DMS53 treated with DMSO at 0.1 percent for 48 hours (cell line): ENCODE data around the gene ASCL1.

Experiments
- DNase-seq: peaks from one replicate; lab custom pipeline; 2025; ENCODE audit not compliant: unreplicated experiment; lab: John Stamatoyannopoulos, UW

The ASCL1 gene

GRCh38 chr12:102950950-102951619, 6.4 kb upstream of the ASCL1 start:
- peak; percentile 51 for DNase-seq

DNA sequence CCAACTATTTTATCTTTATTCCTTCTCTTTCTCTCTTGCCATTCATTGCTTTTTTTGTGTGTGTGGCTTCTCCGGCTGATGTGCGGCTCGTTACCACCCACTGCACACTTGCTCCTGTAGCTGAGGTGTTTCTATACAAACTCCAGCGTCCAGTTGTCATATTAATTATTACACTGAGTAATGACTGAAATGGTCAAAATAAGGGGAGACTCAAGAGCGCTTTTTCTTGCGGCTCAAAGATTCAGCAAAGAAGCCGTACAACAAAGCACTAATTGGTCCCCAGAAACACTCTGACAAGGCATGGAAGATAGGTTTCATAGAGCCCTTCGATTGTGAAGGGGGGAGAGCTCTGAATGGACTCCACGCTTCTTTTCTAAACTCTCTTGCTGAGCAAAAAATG, 5.6 kb upstream of the ASCL1 start:
- DNase-seq, result peak; percentile 40

DNA sequence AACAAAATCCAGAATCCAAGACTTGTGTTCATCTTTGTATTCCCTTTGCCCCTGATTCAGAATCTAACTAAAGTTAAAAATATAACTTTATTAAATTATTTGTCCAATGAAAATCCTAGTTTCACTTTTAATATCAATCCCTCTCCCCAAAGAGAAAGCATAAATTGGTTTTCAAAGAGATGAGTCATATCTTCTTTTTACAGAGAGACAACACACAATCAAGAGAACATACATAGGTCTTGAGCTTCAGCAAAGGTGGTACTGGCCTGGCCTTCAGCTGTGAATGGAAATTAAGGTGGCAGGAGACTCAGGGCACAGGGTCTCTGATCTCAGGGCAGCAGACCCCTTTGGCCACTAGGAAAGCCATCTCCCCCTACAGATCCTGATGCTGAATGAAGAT, 4.3 kb upstream of the ASCL1 start:
- peak; percentile 61 for DNase-seq

DNA sequence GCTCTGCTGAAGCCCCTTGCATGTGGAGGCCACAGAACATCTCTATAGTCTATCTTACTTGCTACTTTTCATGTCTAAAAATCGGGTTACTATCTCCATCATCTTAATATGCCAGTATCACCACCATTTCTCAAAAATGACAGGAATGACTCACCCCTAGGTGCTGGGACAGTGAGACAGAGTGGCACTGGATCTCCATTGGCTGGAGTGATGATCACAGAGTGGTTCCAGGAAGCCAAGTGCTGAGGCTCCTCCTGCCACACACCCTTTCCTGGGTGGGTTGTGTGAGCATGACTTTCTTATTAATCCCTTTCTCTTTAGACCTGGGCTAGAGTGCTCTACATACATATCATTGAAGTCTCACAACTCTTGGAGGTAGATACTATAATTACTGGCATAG, 3.3 kb upstream of the ASCL1 start:
- peak; percentile 77 for DNase-seq

GRCh38 chr12:102955926-102956737, 1.3 kb upstream of the ASCL1 start:
- peak; percentile 66 for DNase-seq

- DNase-seq, result peak; percentile 84
Measured at GRCh38 chr12:102956738-102957327, 641 bp upstream of the ASCL1 start.

DNA sequence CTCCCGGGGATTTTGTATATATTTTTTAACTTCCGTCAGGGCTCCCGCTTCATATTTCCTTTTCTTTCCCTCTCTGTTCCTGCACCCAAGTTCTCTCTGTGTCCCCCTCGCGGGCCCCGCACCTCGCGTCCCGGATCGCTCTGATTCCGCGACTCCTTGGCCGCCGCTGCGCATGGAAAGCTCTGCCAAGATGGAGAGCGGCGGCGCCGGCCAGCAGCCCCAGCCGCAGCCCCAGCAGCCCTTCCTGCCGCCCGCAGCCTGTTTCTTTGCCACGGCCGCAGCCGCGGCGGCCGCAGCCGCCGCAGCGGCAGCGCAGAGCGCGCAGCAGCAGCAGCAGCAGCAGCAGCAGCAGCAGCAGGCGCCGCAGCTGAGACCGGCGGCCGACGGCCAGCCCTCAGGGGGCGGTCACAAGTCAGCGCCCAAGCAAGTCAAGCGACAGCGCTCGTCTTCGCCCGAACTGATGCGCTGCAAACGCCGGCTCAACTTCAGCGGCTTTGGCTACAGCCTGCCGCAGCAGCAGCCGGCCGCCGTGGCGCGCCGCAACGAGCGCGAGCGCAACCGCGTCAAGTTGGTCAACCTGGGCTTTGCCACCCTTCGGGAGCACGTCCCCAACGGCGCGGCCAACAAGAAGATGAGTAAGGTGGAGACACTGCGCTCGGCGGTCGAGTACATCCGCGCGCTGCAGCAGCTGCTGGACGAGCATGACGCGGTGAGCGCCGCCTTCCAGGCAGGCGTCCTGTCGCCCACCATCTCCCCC, 777 bp downstream of the ASCL1 start:
- DNase-seq, result peak; percentile 29

DNA sequence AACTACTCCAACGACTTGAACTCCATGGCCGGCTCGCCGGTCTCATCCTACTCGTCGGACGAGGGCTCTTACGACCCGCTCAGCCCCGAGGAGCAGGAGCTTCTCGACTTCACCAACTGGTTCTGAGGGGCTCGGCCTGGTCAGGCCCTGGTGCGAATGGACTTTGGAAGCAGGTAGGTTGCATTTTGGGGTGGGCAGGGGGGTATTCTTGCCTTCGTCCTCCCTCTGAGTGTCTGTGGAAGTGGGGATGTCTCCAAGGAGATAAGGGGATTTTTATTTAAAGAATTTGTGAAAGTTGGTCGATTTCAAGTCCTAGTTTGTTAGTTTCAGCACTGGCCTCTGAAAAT, 1.3 kb downstream of the ASCL1 start:
- no peak for DNase-seq

GRCh38 chr12:102959391-102959790, 1.9 kb downstream of the ASCL1 start:
- DNase-seq, result peak; percentile 51

DNA sequence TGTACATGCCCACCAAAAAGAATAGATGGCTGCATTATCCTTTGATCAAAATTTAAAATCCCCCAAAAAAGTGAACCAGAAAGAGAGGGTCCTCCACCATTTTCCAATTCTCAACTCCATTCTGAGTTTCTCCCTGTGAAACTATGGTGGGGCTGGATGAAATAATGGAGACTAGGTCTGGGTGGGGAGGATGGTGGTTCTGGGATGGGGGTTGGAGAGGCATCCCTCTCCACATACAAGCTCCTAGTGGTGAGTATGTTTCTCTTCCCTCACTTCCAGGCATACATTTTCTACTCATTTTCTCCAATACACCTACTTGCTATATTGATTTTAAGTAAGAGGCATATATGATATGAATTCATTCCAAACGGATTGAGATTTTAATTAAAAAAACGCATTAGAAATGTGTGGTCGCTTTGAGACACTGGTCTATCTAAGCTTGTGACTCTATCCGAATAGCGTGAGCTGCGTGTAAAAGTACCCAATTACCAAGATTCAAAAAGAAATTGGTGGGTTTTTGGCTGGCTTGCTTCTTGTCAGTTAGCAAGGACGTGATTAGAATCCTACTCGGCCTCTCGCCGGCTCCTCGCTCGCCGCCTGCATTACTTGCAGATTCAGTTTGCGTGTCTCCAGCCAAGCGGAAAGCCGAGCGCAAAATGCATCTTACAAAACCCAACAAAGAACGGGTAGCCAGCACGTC, 3.4 kb downstream of the ASCL1 start:
- peak; percentile 92 for DNase-seq

DNA sequence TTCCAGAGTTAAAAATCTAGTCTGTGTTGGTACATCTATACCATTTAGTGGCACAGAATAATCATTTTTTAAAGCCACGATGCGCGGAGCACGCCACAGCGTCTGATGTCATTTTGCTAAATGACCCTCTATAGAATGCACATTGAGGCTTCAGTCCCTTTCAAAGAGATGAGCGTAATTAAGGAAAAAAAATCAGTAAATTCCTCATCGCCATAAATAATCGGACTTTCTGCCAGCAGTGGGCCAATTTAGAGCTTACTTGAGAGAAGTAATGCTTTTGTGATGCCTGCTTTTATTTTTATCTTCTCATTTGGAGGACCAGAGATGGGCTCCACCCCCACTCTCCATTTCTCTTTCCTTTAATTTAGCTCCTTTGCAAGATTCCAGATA, 4.0 kb downstream of the ASCL1 start:
- peak; percentile 92 for DNase-seq

DNA sequence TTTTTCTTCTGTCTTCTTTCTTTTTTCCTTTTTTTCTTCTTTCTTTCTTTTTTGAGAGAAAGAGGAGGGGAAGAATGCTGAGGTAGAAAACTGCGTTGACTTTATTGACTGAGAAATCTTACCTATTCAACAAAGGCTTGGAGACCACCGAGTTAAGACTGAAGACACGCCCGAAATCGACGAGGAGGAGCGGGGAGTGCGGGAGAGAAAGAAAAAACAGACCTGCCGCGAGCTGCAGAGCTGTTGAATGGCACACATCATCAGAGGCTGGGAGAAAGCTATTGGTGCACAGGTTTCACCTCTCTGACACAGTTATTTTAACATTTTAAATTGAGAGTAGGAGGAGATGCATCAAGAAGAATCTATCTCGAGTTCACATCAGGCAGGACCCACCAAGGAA, 5.1 kb downstream of the ASCL1 start:
- DNase-seq, result peak; percentile 21

GRCh38 chr12:102962986-102963385, 5.5 kb downstream of the ASCL1 start:
- no peak for DNase-seq

- no peak for DNase-seq
Measured at GRCh38 chr12:102963796-102964195, 6.3 kb downstream of the ASCL1 start.

GRCh38 chr12:102964872-102965271, 7.4 kb downstream of the ASCL1 start:
- DNase-seq, result peak; percentile 96

DNA sequence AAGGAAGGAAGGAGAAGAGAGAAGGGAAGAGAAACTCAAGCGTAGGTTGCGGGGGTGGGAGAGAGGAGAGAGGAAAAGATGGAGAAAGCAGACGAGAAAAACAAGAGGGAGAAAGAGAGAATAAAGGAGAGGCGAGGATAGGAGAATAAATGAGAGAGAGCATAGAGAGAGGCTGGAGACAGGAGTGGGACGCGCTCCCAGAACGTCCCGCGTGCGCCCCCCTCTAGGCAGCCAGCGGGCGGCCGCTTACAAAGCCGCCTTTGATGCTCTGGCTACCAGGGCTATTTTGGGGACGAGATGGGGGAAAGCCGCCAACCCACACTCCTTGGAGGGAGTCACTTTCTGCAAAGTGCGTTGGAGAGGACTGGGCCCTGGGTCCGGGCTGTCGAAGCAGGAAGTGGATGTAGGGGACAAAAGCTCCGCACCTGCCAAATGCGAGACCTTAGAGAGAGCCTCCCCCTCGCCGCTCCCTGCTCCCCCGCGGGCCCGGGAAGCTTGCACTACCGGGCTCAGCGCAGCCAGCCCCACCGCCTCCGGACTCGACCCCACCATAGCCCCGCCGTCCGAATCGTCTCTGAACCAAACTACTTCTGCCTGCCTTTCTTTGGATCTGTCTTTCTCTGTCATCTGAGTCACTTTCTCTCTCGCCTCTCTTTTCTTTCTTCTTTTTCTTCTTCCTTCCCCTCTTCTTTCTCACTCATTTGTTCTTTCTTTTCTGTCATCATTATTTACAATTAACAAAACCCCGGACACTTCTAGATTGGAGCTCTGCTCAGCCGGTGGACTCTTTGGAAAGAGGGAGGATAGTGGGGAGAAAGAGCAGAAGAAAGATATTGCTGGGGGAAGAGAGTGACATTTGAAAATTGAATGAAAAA, 8.0 kb downstream of the ASCL1 start:
- DNase-seq, result peak; percentile 80

DNA sequence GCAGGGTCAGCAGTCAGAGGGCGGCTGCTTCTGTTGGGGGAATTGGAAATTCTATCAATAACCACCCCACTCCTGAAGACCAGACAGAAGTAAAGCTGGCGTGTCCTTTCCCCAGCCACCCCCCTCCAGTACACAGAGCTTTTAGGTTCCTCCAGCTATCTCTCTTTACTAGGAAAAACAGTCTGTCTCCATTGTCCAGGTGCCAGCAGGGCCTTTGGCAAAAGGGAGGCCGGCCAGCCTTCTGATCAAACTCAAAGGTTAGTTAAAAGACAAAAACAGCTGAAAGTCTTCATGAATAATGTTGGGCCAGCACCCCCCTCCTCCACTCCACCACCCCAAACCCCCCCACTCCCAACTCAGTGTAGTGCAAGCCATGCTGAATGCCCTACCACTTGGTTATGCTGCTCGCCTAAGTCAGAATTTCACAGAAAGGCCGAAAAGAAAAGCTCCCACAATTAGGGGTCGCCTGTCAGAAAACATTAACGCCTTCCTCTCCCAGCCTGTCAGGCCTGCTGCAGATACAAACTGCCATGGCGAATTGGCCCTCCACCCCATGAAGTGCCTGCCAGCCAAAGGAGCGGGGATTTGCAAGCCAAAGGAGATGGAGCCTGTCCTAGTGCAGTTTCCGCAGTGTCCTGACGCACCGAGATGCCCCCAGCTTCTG, 8.9 kb downstream of the ASCL1 start:
- peak; percentile 7 for DNase-seq

DNA sequence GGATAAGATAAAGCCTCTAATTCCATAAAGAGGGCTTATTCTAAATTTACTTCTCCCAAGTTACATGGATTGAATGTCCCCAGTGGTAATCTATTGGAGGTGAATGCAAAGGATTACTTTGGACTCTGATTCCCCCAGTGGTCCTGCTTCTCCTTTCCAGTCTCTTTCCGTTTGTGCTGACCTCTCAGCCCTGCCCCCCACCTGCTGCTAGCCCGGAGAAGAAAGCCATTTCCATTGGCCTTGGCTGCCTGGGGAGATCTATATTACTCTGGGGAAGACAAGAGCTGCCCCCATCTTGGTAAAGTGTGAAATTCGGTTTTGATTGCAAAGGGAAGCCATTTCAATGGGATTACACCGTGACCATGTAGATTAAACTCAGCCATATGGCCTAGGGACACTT, 13.3 kb downstream of the ASCL1 start:
- DNase-seq, result no peak

GRCh38 chr12:102971227-102971626, 13.8 kb downstream of the ASCL1 start:
- peak; percentile 74 for DNase-seq
